Ovary (tissue), 3 donors: Measurements from ENCODE around the gene HNRNPL.

ENCODE experiments used
- CTCF ChIP-seq, 3 donors: fragments of 450-650 bp in 2 of 3; fragments of 200-600 bp in 1 of 3; IDR thresholded peaks; one replicate each; pipeline versions ENCODE4 v1.5.1 to v1.8.0; 2016 to 2022; ENCODE audit warnings: antibody characterized with exemption in 3 of 3, mild to moderate bottlenecking in 1 of 3
- POLR2A ChIP-seq: fragments of 450-650 bp; IDR thresholded peaks from one replicate; pipeline ENCODE4 v1.6.1; 2017; ENCODE audit warnings: antibody characterized with exemption, mild to moderate bottlenecking, moderate library complexity
- donor health status: DM: no; HTN: no; CAD: no.

GRCh38 chr19:38849860-38850435 lies at the start of gene HNRNPL:
- TF ChIP-seq CTCF (IDR thresholded peaks at IDR 0.05) = peak; percentile 36 to 76 (median 67)
- peak; percentile 99 for TF ChIP-seq POLR2A
